ENCODE data around the gene NLGN2. TPM values are rescaled to one million over a fixed set of nuclear protein-coding genes. Genes with fewer than 3 reads are reported as not detected.

NLGN2 gene
- total and polyA plus RNA-seq, 7 donors = 2.8 to 11.5 (median 6.5) TPM

GRCh38 chr17:7436556-7437368, 29.1 kb downstream of the NLGN2 start:
- TF ChIP-seq CTCF (IDR thresholded peaks at IDR 0.05) = peak; percentile 88
- ATAC-seq (peak; percentile 70 to 79 (median 78)), DNase-seq (peak; percentile 83 to 91)
- intact Hi-C loops (cut with DNase I) = loop anchor here (5.0 to 10.0 kb wide), 3 partner anchors 84 to 248 kb away; partner anchors contain the start of genes KCTD11 (in 1 of the 2), SENP3 (in 1 of the 2), TP53 (in 1 of the 2) and WRAP53 (in 1 of the 2)
- H3K9me3 ChIP-seq = no peaks in the 10 kb centered on the region
- 3 to 4% (median 3%) methylated on average over 84 to 92 of the region's 92 CpGs for WGBS, 3 donors
- no peaks in the 10 kb centered on the region for H3K27me3 ChIP-seq (ENCODE audit: insufficient read depth in 3 of 3, low read length in 2 of 3)
- H3K4me1 ChIP-seq = peaks cover 44% of the 10 kb centered on the region
- H3K36me3 ChIP-seq (ENCODE audit: insufficient read depth in 1 of 2, low read depth in 1 of 2) = no peaks in the 10 kb centered on the region
- H3K4me3 ChIP-seq = peak overlapping the region; percentile 72
- peak overlapping the region; percentile 100 for H3K27ac ChIP-seq

- peak overlapping the region; percentile 100 for H3K27ac ChIP-seq
- no peak for TF ChIP-seq CTCF (IDR thresholded peaks at IDR 0.05)
- H3K36me3 ChIP-seq (ENCODE audit: insufficient read depth in 1 of 2, low read depth in 1 of 2) = no peaks in the 10 kb centered on the region
- intact Hi-C loops (cut with DNase I) = loop anchor here (5.0 to 10.0 kb wide), 3 partner anchors 85 to 247 kb away; partner anchors contain the start of genes KCTD11 (in 1 of the 2), SENP3 (in 1 of the 2), TP53 (in 1 of the 2) and WRAP53 (in 1 of the 2)
- DNase-seq = no peak
- peaks cover 44% of the 10 kb centered on the region for H3K4me1 ChIP-seq
- WGBS, 3 donors = 23 to 35% (median 32%) methylated on average over 19 to 31 of the region's 31 CpGs
- no peaks in the 10 kb centered on the region for H3K9me3 ChIP-seq
- H3K27me3 ChIP-seq (ENCODE audit: insufficient read depth in 3 of 3, low read length in 2 of 3) = no peaks in the 10 kb centered on the region
- ATAC-seq = peak in 1 of 4 donors; percentile 0
- peak overlapping the region; percentile 72 for H3K4me3 ChIP-seq
These were observed 29.8 kb downstream of the NLGN2 start for GRCh38 chr17:7437369-7437863.

GRCh38 chr17:7437950-7438614, 30.4 kb downstream of the NLGN2 start:
- Histone ChIP-seq H3K36me3 (ENCODE audit: insufficient read depth in 1 of 2, low read depth in 1 of 2) (no peaks in the 10 kb centered on the region), H3K4me1 (peaks cover 44% of the 10 kb centered on the region), H3K27ac (peak overlapping the region; percentile 100), H3K9me3 (no peaks in the 10 kb centered on the region), H3K4me3 (peak overlapping the region; percentile 72), H3K27me3 (ENCODE audit: insufficient read depth in 3 of 3, low read length in 2 of 3) (no peaks in the 10 kb centered on the region)
- intact Hi-C loops (cut with DNase I) = loop anchor here (2.0 to 10.0 kb wide), 6 partner anchors 43 to 247 kb away; partner anchors contain the start of genes KCTD11 (in 2 of the 2), SENP3 (in 2 of the 2), SLC35G6 (in 1 of the 2) and TP53 (in 1 of the 2)
- no peak for TF ChIP-seq CTCF (IDR thresholded peaks at IDR 0.05)
- peak; percentile 76 to 85 for DNase-seq
- ATAC-seq = peak in 1 of 4 donors; percentile 6
- 29 to 39% (median 29%) methylated on average over 47 to 48 of the region's 48 CpGs for WGBS, 3 donors

- 49 to 66% (median 53%) methylated on average over 11 of the region's 11 CpGs for WGBS, 3 donors
- Histone ChIP-seq H3K9me3 (no peaks in the 10 kb centered on the region), H3K27me3 (ENCODE audit: insufficient read depth in 3 of 3, low read length in 2 of 3) (no peaks in the 10 kb centered on the region), H3K36me3 (ENCODE audit: insufficient read depth in 1 of 2, low read depth in 1 of 2) (no peaks in the 10 kb centered on the region), H3K4me1 (peaks cover 48% of the 10 kb centered on the region), H3K4me3 (peak overlapping the region; percentile 72), H3K27ac (peak overlapping the region; percentile 100)
- intact Hi-C loops (cut with DNase I) = loop anchor here (2.0 to 10.0 kb wide), 6 partner anchors 42 to 246 kb away; partner anchors contain the start of genes KCTD11 (in 2 of the 2), SENP3 (in 2 of the 2), SLC35G6 (in 1 of the 2) and TP53 (in 1 of the 2)
- no peak for ATAC-seq
- DNase-seq = no peak
- no peak for TF ChIP-seq CTCF (IDR thresholded peaks at IDR 0.05)
These were observed 31.2 kb downstream of the NLGN2 start for GRCh38 chr17:7438656-7439460.
